T follicular helper cell (primary cell): ENCODE results near the gene CSAG1.
"Not testable (repeated sequence)": the region's sequence is repeated elsewhere in the genome, so short reads cannot be mapped to it uniquely, and the experiment has no call there.

Source experiments
- DNase-seq: peaks from one replicate; pipeline ENCODE4 v3.0.0-alpha.2; 2020; ENCODE audit warnings: low read depth

Gene CSAG1

GRCh38 chrX:152697952-152698931, 35.3 kb downstream of the CSAG1 start, which contains the start of gene MAGEA3:
Gene MAGEA3 (plus strand): TSS chrX:152698794. CDS start chrX:152700833, 2,039 bp downstream.
- not testable (repeated sequence) for DNase-seq

DNA sequence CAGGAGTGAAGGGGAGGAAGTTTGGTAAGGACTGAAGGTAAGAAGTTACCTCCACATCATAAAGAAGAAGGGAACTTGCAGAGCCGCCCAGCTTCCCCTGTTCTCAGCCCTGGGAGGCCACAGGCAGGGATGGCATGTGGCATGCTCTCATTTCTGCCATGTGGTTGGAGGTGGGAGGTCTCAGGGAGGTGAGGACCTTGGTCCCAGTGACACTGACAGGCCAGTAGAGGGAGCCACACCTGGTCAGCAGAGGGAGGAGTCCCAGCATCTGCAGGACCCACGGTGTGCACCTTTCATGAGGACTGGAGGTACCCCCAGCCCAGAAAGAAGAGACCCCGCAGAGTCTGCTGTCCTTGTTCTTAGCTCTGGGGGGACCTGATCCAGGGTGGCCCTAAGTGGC, 52.5 kb downstream of the CSAG1 start:
- DNase-seq: not testable (repeated sequence)
